SK-N-SH (cell line): ENCODE measurements around the gene RYR3. TPM values are rescaled to one million over a fixed set of nuclear protein-coding genes. Genes with fewer than 3 reads are reported as not detected.

Experiments used
- CTCF ChIA-PET: fragments of 300-600, 350-600 bp; formaldehyde crosslinking; extraction: SDS; loops from one replicate; lab custom pipeline; 2021; lab: Yijun Ruan, JAX
- POLR2A ChIA-PET: fragments of 350-600 bp; sonication (Branson Sonifier 250); formaldehyde crosslinking; extraction: SDS; loops from one replicate; lab custom pipeline; 2020; ENCODE audit warnings: antibody characterized with exemption, inconsistent platforms; lab: Yijun Ruan, JAX
- DNase-seq: peaks from one replicate; pipeline ENCODE4 v3.0.0; 2012
- H2AFZ ChIP-seq: fragments of 200-600 bp; sonication (generic); 2 replicates; pipeline ENCODE4 v1.8.1; 2016; ENCODE audit warnings: antibody characterized with exemption, mild to moderate bottlenecking, low read depth
- H3F3A ChIP-seq: fragments of 200-600 bp; sonication (generic); replicated peaks from 2 replicates; pipeline ENCODE3; 2016; ENCODE audit warnings: antibody characterized with exemption, mild to moderate bottlenecking; ENCODE audit not compliant: insufficient read depth
- H3K27ac ChIP-seq, 2 experiments: fragments of 200-500 bp in 1 of 2; fragments of 200-600 bp in 1 of 2; sonication (Bioruptor generic) in 1 of 2; sonication (generic), shearing (Covaris generic) in 1 of 2; 2 replicates each; pipeline versions ENCODE4 v1.5.1 to v1.6.1; 2014 to 2016; ENCODE audit warnings: low read depth in 2 of 2, inconsistent platforms in 1 of 2, low read length in 1 of 2, mild to moderate bottlenecking in 1 of 2, mixed read lengths in 1 of 2
- H3K27me3 ChIP-seq: fragments of 200-600 bp; sonication (generic), shearing (Covaris generic); 2 replicates; pipeline ENCODE4 v1.6.1; 2016; ENCODE audit warnings: mixed run types; ENCODE audit not compliant: insufficient read depth
- H3K36me3 ChIP-seq, 2 experiments: fragments of 200-500 bp in 1 of 2; fragments of 200-600 bp in 1 of 2; sonication (Bioruptor generic) in 1 of 2; sonication (generic) in 1 of 2; replicated peaks in 1 of 2; 2 replicates each; pipeline versions ENCODE3 to v1.5.1; 2014 to 2016; ENCODE audit warnings: low read length in 1 of 2, mild to moderate bottlenecking in 1 of 2; ENCODE audit not compliant: insufficient read depth in 2 of 2, control insufficient read depth in 1 of 2
- H3K4me1 ChIP-seq, 2 experiments: fragments of 200-500 bp in 1 of 2; fragments of 200-600 bp in 1 of 2; sonication (Bioruptor generic) in 1 of 2; sonication (generic), shearing (Covaris generic) in 1 of 2; 2 replicates each; pipeline versions ENCODE4 v1.5.1 to v1.6.1; 2014 to 2016; ENCODE audit warnings: low read depth in 1 of 2, low read length in 1 of 2, mixed run types in 1 of 2; ENCODE audit not compliant: insufficient read depth in 2 of 2, control insufficient read depth in 1 of 2
- H3K4me2 ChIP-seq: fragments of 200-600 bp; sonication (generic), shearing (Covaris generic); 2 replicates; pipeline ENCODE4 v1.6.1; 2017; ENCODE audit warnings: mixed run types
- H3K4me3 ChIP-seq, 2 experiments: fragments of 200-500 bp in 1 of 2; fragments of 200-600 bp in 1 of 2; sonication (Bioruptor generic) in 1 of 2; sonication (generic), shearing (Covaris generic) in 1 of 2; 2 replicates each; pipeline versions ENCODE4 v1.5.1 to v1.8.1; 2014 to 2016; ENCODE audit warnings: low read depth in 2 of 2, inconsistent platforms in 1 of 2, low read length in 1 of 2, mild to moderate bottlenecking in 1 of 2, mixed read lengths in 1 of 2, moderate library complexity in 1 of 2
- H3K79me2 ChIP-seq: fragments of 200-600 bp; sonication (generic); 2 replicates; pipeline ENCODE4 v1.8.1; 2017; ENCODE audit warnings: mild to moderate bottlenecking; ENCODE audit not compliant: insufficient read depth
- H3K9ac ChIP-seq: fragments of 200-600 bp; sonication (generic); 2 replicates; pipeline ENCODE4 v1.6.1; 2017; ENCODE audit warnings: mixed run types
- H3K9me2 ChIP-seq: fragments of 200-600 bp; sonication (generic); 2 replicates; pipeline ENCODE4 v1.6.1; 2017; ENCODE audit warnings: mixed run types
- H3K9me3 ChIP-seq: fragments of 200-600 bp; sonication (generic); 2 replicates; pipeline ENCODE4 v1.6.1; 2017; ENCODE audit warnings: mixed run types, mild to moderate bottlenecking, moderate library complexity
- H4K20me1 ChIP-seq: fragments of 200-600 bp; sonication (generic); 2 replicates; pipeline ENCODE4 v1.6.1; 2017; ENCODE audit warnings: mild to moderate bottlenecking, mixed run types; ENCODE audit not compliant: insufficient read depth
- CHD2 ChIP-seq: fragments of 150-350 bp; IDR thresholded peaks from 2 replicates; pipeline ENCODE4 v1.6.1; 2018; ENCODE audit warnings: low read length; ENCODE audit not compliant: partially characterized antibody
- ELF1 ChIP-seq: IDR thresholded peaks from 2 replicates; pipeline ENCODE4 v1.4.0; 2012
- EP300 ChIP-seq, 2 experiments: IDR thresholded peaks; 2 replicates each; pipeline versions ENCODE4 v1.4.0 to v1.6.1; 2012; ENCODE audit warnings: borderline replicate concordance in 1 of 2, low read depth in 1 of 2, low read length in 1 of 2
- EZH2phosphoT487 ChIP-seq: fragments of 200-600 bp; sonication (generic); IDR thresholded peaks from 2 replicates; pipeline ENCODE4 v1.6.1; 2017; ENCODE audit warnings: low read depth, mixed run types, mild to moderate bottlenecking, antibody characterized with exemption, moderate library complexity, borderline replicate concordance
- FOSL2 ChIP-seq: IDR thresholded peaks from 2 replicates; pipeline ENCODE4 v1.4.0; 2012; ENCODE audit warnings: low read depth, mild to moderate bottlenecking, moderate library complexity, borderline replicate concordance
- GABPA ChIP-seq: IDR thresholded peaks from 2 replicates; pipeline ENCODE4 v1.4.0; 2012; ENCODE audit warnings: low read depth, mild to moderate bottlenecking
- GATA2 ChIP-seq: sonication (generic); formaldehyde crosslinking; IDR thresholded peaks from 2 replicates; pipeline ENCODE4 v1.5.0; 2020; ENCODE audit warnings: mild to moderate bottlenecking, missing genetic modification reagents
- JUND ChIP-seq: IDR thresholded peaks from 2 replicates; pipeline ENCODE4 v1.4.0; 2012
- MEF2A ChIP-seq: IDR thresholded peaks from 2 replicates; pipeline ENCODE4 v1.4.0; 2012; ENCODE audit warnings: low read depth, borderline replicate concordance
- NFIC ChIP-seq: IDR thresholded peaks from 2 replicates; pipeline ENCODE4 v1.4.0; 2012; ENCODE audit warnings: borderline replicate concordance
- RAD21 ChIP-seq: IDR thresholded peaks from 2 replicates; pipeline ENCODE4 v1.6.1; 2012; ENCODE audit warnings: mild to moderate bottlenecking, low read length
- REST ChIP-seq: IDR thresholded peaks from 2 replicates; pipeline ENCODE4 v1.6.1; 2012; ENCODE audit warnings: mild to moderate bottlenecking, low read depth, low read length, moderate library complexity
- SIN3A ChIP-seq: IDR thresholded peaks from 2 replicates; pipeline ENCODE4 v1.6.1; 2012; ENCODE audit warnings: low read depth, mild to moderate bottlenecking, low read length, moderate library complexity, borderline replicate concordance
- SMC3 ChIP-seq: IDR thresholded peaks from 2 replicates; pipeline ENCODE4 v1.6.1; 2012; ENCODE audit warnings: low read depth, low read length, improper control_type of control experiment
- TCF12 ChIP-seq: IDR thresholded peaks from 2 replicates; pipeline ENCODE4 v1.4.0; 2012
- TEAD4 ChIP-seq: IDR thresholded peaks from 2 replicates; pipeline ENCODE4 v1.4.0; 2012; ENCODE audit warnings: mild to moderate bottlenecking, borderline replicate concordance; ENCODE audit not compliant: insufficient read depth
- YY1 ChIP-seq: IDR thresholded peaks from 2 replicates; pipeline ENCODE4 v1.4.0; 2012; ENCODE audit warnings: low read depth, mild to moderate bottlenecking
- ZBTB33 ChIP-seq: IDR thresholded peaks from 2 replicates; pipeline ENCODE4 v1.4.0; 2012; ENCODE audit warnings: low read depth, borderline replicate concordance
- WGBS: methylation state at CpG from one replicate; pipeline ENCODE4 v1.1.6; 2017; ENCODE audit warnings: low lambda C conversion rate; 5-methylcytosine and 5-hydroxymethylcytosine counted together
- polyA plus RNA-seq, 3 experiments: library from polyadenylated mRNA; depleted of rRNA; stranded (reverse); fragments of >200 nt; gene quantifications; 2 replicates each; pipeline ENCODE4 v1.2.3, GENCODE V29; 2012
- TF ChIP-seq, protein P1 (sequence below): IDR thresholded peaks from 2 replicates; pipeline ENCODE4 v1.4.0; 2012; ENCODE audit warnings: low read depth
- TF ChIP-seq, protein P2 (sequence below): fragments of 150-350 bp; IDR thresholded peaks from 2 replicates; pipeline ENCODE4 v1.6.1; 2017; ENCODE audit warnings: antibody characterized with exemption, low read length, low read depth, borderline replicate concordance
- TF ChIP-seq, protein P3 (sequence below): IDR thresholded peaks from 2 replicates; pipeline ENCODE4; 2012
- TF ChIP-seq, protein P4 (sequence below): fragments of 200-600 bp; sonication (generic); IDR thresholded peaks from 2 replicates; pipeline ENCODE4 v1.6.1; 2017; ENCODE audit warnings: antibody characterized with exemption, mild to moderate bottlenecking, moderate library complexity

The RYR3 gene
- polyA plus RNA-seq, 1 of the 3 experiments (the other 2 are of a cell fraction) = 0.02 TPM

- TF ChIP-seq EZH2phosphoT487 (no peak), ZBTB33 (no peak), ELF1 (no peak), SIN3A (no peak), RAD21 (no peak), JUND (no peak)
- TF ChIP-seq, protein P1, sequence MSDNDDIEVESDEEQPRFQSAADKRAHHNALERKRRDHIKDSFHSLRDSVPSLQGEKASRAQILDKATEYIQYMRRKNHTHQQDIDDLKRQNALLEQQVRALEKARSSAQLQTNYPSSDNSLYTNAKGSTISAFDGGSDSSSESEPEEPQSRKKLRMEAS = no peak
- TF ChIP-seq, all 33 proteins: peak for 0
Observed at GRCh38 chr15:33716025-33716424, 405.3 kb downstream of the RYR3 start (continued).

DNA sequence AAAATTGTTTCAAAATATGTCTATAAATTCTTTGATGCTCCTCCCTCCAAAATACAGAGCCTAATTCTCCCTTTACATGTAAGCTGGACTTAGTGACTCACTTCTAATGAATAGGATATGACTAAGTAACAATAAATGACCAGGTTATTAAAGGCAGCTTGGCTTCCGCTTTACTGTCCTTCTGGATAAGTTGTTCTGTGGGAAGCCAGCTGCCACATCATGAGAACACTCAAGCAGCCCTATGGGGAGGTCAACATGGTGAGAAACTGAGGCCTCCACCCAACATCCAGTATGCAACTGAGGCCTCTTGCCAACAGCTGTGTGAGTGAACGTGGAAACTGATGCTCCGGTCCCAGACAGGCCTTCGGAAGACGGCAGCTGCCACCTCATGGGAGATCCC is 410.2 kb downstream of the RYR3 start:
- 0 out of 4 replicates have a peak, but pooled peaks cover 0 to 13% of the 10 kb centered on the region in 2 experiments for H3K4me1 ChIP-seq
- H3K4me3 ChIP-seq = no peak overlapping the region
- TF ChIP-seq, protein P1 = no peak
- no peak for TF ChIP-seq GATA2 (CRISPR knock-in tag)
- peak; percentile 51; the same call in 1 of the 2 replicates for TF ChIP-seq MEF2A
- no peak for TF ChIP-seq YY1
- no peak for TF ChIP-seq SMC3
- no peak for TF ChIP-seq TEAD4
- TF ChIP-seq RAD21 = no peak
- peak in 1 of 2 experiments; percentile 57; a peak in 1 of 4 replicates for TF ChIP-seq EP300 (IDR thresholded peaks at IDR 0.05; ENCODE audit: borderline replicate concordance in 1 of 2, low read depth in 1 of 2, low read length in 1 of 2)
- peak; percentile 82 for TF ChIP-seq JUND
- TF ChIP-seq NFIC = peak; percentile 31; the same call in 1 of the 2 replicates
- no peak for TF ChIP-seq REST
- no peak for TF ChIP-seq CHD2
- TF ChIP-seq, protein P2, sequence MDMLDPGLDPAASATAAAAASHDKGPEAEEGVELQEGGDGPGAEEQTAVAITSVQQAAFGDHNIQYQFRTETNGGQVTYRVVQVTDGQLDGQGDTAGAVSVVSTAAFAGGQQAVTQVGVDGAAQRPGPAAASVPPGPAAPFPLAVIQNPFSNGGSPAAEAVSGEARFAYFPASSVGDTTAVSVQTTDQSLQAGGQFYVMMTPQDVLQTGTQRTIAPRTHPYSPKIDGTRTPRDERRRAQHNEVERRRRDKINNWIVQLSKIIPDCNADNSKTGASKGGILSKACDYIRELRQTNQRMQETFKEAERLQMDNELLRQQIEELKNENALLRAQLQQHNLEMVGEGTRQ = no peak
- TF ChIP-seq GABPA = no peak
- peak; percentile 84 for TF ChIP-seq TCF12
- TF ChIP-seq, protein P3, sequence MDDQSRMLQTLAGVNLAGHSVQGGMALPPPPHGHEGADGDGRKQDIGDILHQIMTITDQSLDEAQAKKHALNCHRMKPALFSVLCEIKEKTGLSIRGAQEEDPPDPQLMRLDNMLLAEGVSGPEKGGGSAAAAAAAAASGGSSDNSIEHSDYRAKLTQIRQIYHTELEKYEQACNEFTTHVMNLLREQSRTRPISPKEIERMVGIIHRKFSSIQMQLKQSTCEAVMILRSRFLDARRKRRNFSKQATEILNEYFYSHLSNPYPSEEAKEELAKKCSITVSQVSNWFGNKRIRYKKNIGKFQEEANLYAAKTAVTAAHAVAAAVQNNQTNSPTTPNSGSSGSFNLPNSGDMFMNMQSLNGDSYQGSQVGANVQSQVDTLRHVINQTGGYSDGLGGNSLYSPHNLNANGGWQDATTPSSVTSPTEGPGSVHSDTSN = peak; percentile 44
- 0 out of 2 replicates have a peak, but pooled peaks have one; percentile 9 for TF ChIP-seq ELF1
- TF ChIP-seq, protein P4, sequence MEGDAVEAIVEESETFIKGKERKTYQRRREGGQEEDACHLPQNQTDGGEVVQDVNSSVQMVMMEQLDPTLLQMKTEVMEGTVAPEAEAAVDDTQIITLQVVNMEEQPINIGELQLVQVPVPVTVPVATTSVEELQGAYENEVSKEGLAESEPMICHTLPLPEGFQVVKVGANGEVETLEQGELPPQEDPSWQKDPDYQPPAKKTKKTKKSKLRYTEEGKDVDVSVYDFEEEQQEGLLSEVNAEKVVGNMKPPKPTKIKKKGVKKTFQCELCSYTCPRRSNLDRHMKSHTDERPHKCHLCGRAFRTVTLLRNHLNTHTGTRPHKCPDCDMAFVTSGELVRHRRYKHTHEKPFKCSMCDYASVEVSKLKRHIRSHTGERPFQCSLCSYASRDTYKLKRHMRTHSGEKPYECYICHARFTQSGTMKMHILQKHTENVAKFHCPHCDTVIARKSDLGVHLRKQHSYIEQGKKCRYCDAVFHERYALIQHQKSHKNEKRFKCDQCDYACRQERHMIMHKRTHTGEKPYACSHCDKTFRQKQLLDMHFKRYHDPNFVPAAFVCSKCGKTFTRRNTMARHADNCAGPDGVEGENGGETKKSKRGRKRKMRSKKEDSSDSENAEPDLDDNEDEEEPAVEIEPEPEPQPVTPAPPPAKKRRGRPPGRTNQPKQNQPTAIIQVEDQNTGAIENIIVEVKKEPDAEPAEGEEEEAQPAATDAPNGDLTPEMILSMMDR = no peak
- peak; percentile 89 for TF ChIP-seq FOSL2
- CTCF ChIA-PET = interaction anchor here (0.6 to 12.4 kb wide), 7 partner anchors 15 to 635 kb away, joined by 3 to 131 read pairs (median 4); no protein-coding TSS in a partner anchor
- no peaks in the 10 kb centered on the region for H3K27me3 ChIP-seq
- H3K9me2 ChIP-seq = no peaks in the 10 kb centered on the region
- H3F3A ChIP-seq = peaks cover 10% of the 10 kb centered on the region
- peak overlapping the region; percentile 18; the same call in 1 of the 2 replicates for H3K4me2 ChIP-seq
- H3K27ac ChIP-seq = peak overlapping the region in 1 of 2 experiments; percentile 89; a peak in 2 of 4 replicates
- WGBS = 68% methylated on average over 5 of the region's 5 CpGs
- no peaks in the 10 kb centered on the region for H4K20me1 ChIP-seq
- no peaks in the 10 kb centered on the region for H3K9me3 ChIP-seq
- POLR2A ChIA-PET = no interaction called here
- no peaks in the 10 kb centered on the region for H3K36me3 ChIP-seq
- no peak overlapping the region for H2AFZ ChIP-seq
- no peaks in the 10 kb centered on the region for H3K79me2 ChIP-seq
- no peak for DNase-seq
- no peak overlapping the region for H3K9ac ChIP-seq
